CD4-positive, alpha-beta memory T cell (primary cell): ENCODE results near the gene MON1A. TPM values are rescaled to one million over a fixed set of nuclear protein-coding genes. Genes with fewer than 3 reads are reported as not detected.

Experiments used
- polyA plus RNA-seq, 2 donors: library from polyadenylated mRNA; unstranded; fragments of 300-500 nt; fragmentation: Illumina TruSeq; gene quantifications; one replicate each; pipeline ENCODE4 v1.2.3, GENCODE V29; 2021
- total RNA-seq, 2 experiments: library from RNA; stranded (reverse); gene quantifications; one replicate each; pipeline ENCODE4 v1.2.3, GENCODE V29; 2021

The MON1A gene
- total and polyA plus RNA-seq, 4 experiments from 2014 or later: 9.5 to 16.5 (median 13.2) TPM

Other genes starting within 250 kb of the MON1A start
- 10 to 100 TPM in 1 of 2 experiments, 1 to 10 TPM in 1; 6.3 to 10.2 TPM for gene MST1, start 240.3 kb downstream of the MON1A start, total RNA-seq
- gene MST1, start 240.3 kb downstream of the MON1A start, polyA plus RNA-seq: under 1 TPM in 1 of 2 donors, not detected in 1; 0.94 TPM
- gene RNF123, start 240.3 kb downstream of the MON1A start, total RNA-seq: 10 to 100 TPM; 69.7 to 74.7 TPM
- gene RNF123, start 240.3 kb downstream of the MON1A start, polyA plus RNA-seq: 10 to 100 TPM in 1 of 2 donors, 1 to 10 TPM in 1; 3.1 to 25.0 TPM
- not detected for gene AMIGO3, start 210.1 kb downstream of the MON1A start, total RNA-seq
- not detected for gene AMIGO3, start 210.1 kb downstream of the MON1A start, polyA plus RNA-seq
- 10 to 100 TPM; 59.5 to 61.3 TPM for gene GMPPB, start 205.9 kb downstream of the MON1A start, total RNA-seq
- 10 to 100 TPM; 22.2 to 24.0 TPM for gene GMPPB, start 205.9 kb downstream of the MON1A start, polyA plus RNA-seq
- 10 to 100 TPM; 50.1 to 60.0 TPM for gene IP6K1, start 143.3 kb downstream of the MON1A start, total RNA-seq
- 10 to 100 TPM; 19.4 to 38.8 TPM for gene IP6K1, start 143.3 kb downstream of the MON1A start, polyA plus RNA-seq
- under 1 TPM in 1 of 2 experiments, not detected in 1; 0.17 TPM for gene CDHR4, start 129.9 kb downstream of the MON1A start, total RNA-seq
- not detected for gene CDHR4, start 129.9 kb downstream of the MON1A start, polyA plus RNA-seq
- 1 to 10 TPM in 1 of 2 experiments, under 1 TPM in 1; 0.55 to 1.2 TPM for gene INKA1, start 126.5 kb downstream of the MON1A start, total RNA-seq
- 1 to 10 TPM in 1 of 2 donors, under 1 TPM in 1; 0.45 to 1.5 TPM for gene INKA1, start 126.5 kb downstream of the MON1A start, polyA plus RNA-seq
- gene UBA7, start 115.9 kb downstream of the MON1A start, total RNA-seq: 100 to 1,000 TPM; 269 to 299 TPM
- 10 to 100 TPM; 39.8 to 45.7 TPM for gene UBA7, start 115.9 kb downstream of the MON1A start, polyA plus RNA-seq
- gene TRAIP, start 73.2 kb downstream of the MON1A start, total RNA-seq: 1 to 10 TPM; 4.6 to 6.7 TPM
- 1 to 10 TPM; 1.0 to 1.9 TPM for gene TRAIP, start 73.2 kb downstream of the MON1A start, polyA plus RNA-seq
- gene CAMKV, start 59.9 kb downstream of the MON1A start, total RNA-seq: not detected
- not detected for gene CAMKV, start 59.9 kb downstream of the MON1A start, polyA plus RNA-seq
- gene MST1R, start 25.9 kb downstream of the MON1A start, total RNA-seq: 1 to 10 TPM; 1.3 TPM
- under 1 TPM in 1 of 2 donors, not detected in 1; 0.38 TPM for gene MST1R, start 25.9 kb downstream of the MON1A start, polyA plus RNA-seq
- gene RBM6, start 10.3 kb upstream of the MON1A start, total RNA-seq: 100 to 1,000 TPM; 191 to 194 TPM
- 10 to 100 TPM; 17.9 to 45.7 TPM for gene RBM6, start 10.3 kb upstream of the MON1A start, polyA plus RNA-seq
- gene RBM5, start 159.1 kb upstream of the MON1A start, total RNA-seq: 100 to 1,000 TPM; 377 to 385 TPM
- 10 to 100 TPM; 16.7 to 47.9 TPM for gene RBM5, start 159.1 kb upstream of the MON1A start, polyA plus RNA-seq
- gene SEMA3F, start 225.5 kb upstream of the MON1A start, total RNA-seq: not detected
- gene SEMA3F, start 225.5 kb upstream of the MON1A start, polyA plus RNA-seq: not detected